ENCODE data around the gene KCND2. TPM values are rescaled to one million over a fixed set of nuclear protein-coding genes. Genes with fewer than 3 reads are reported as not detected.

Gene KCND2
- total and polyA plus RNA-seq, 2 of the 4 experiments (the other 2 are of a cell fraction), result under 0.01 TPM; not detected in 1

GRCh38 chr7:120732256-120732655, 459.3 kb downstream of the KCND2 start:
- DNase-seq (peak; percentile 51), ATAC-seq (ENCODE audit: low read depth) (no peak)
- no peak overlapping the region for H2BK20ac ChIP-seq (ENCODE audit: low read depth, low read length)
- H3K27me3 ChIP-seq (ENCODE audit: control insufficient read depth, insufficient read depth, low read length), result no peaks in the 10 kb centered on the region
- peaks cover 6% of the 10 kb centered on the region; the same call in 1 of the 2 replicates for H3K9me1 ChIP-seq (ENCODE audit: insufficient read depth, low read length)
- H4K8ac ChIP-seq (ENCODE audit: low read depth in 2 of 2, low read length in 2 of 2), result no peak overlapping the region
- H2AK5ac ChIP-seq (ENCODE audit: low read depth, low read length), result no peak overlapping the region
- H3K4ac ChIP-seq (ENCODE audit: low read depth, low read length), result no peak overlapping the region
- no peaks in the 10 kb centered on the region for H3K9me3 ChIP-seq (ENCODE audit: control insufficient read depth, insufficient read depth, low read length)
- no peak overlapping the region for H4K91ac ChIP-seq (ENCODE audit: insufficient read depth, low read depth, low read length)
- no peak overlapping the region for H3K4me2 ChIP-seq (ENCODE audit: low read depth, low read length)
- ChIA-PET POLR2A (ENCODE audit: unreplicated experiment) (no interaction called here), CTCF (interaction anchor here (0.6 kb wide), 1 partner anchor 24 kb away, joined by 3 read pairs; no protein-coding TSS in a partner anchor)
- no peaks in the 10 kb centered on the region for H4K20me1 ChIP-seq (ENCODE audit: insufficient read depth, low read length)
- H3K9ac ChIP-seq (ENCODE audit: low read depth, low read length), result no peak overlapping the region
- peaks cover 4% of the 10 kb centered on the region for H3K4me1 ChIP-seq (ENCODE audit: control insufficient read depth, insufficient read depth, low read length)
- BruUV-seq (replicated peaks), result no TSS peak
- H3K18ac ChIP-seq (ENCODE audit: low read depth, low read length), result no peak overlapping the region
- no peaks in the 10 kb centered on the region for H3K79me1 ChIP-seq (ENCODE audit: low read depth in 1 of 2, low read length in 2 of 2)
- no peak overlapping the region for H2AK9ac ChIP-seq (replicated peaks; ENCODE audit: low read depth, low read length, poor library complexity)
- H2BK15ac ChIP-seq (ENCODE audit: low read depth, low read length), result no peak overlapping the region
- TF ChIP-seq, protein P1, sequence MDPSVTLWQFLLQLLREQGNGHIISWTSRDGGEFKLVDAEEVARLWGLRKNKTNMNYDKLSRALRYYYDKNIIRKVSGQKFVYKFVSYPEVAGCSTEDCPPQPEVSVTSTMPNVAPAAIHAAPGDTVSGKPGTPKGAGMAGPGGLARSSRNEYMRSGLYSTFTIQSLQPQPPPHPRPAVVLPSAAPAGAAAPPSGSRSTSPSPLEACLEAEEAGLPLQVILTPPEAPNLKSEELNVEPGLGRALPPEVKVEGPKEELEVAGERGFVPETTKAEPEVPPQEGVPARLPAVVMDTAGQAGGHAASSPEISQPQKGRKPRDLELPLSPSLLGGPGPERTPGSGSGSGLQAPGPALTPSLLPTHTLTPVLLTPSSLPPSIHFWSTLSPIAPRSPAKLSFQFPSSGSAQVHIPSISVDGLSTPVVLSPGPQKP (IDR thresholded peaks at IDR 0.05; ENCODE audit: borderline replicate concordance, low read depth, low read length), result no peak
- TF ChIP-seq CEBPB (IDR thresholded peaks at IDR 0.05; ENCODE audit: low read depth, low read length) (no peak), NFE2L2 (IDR thresholded peaks at IDR 0.05; ENCODE audit: low read depth, low read length) (no peak), RAD21 (IDR thresholded peaks at IDR 0.05; ENCODE audit: low read length) (no peak), CTCF (conservative IDR thresholded peaks at IDR 0.05; ENCODE audit: low read depth, low read length) (no peak), SMC3 (IDR thresholded peaks at IDR 0.05; ENCODE audit: low read depth, low read length) (no peak), USF2 (IDR thresholded peaks at IDR 0.05; ENCODE audit: low read depth, low read length) (no peak), FOS (IDR thresholded peaks at IDR 0.05; ENCODE audit: low read depth, low read length) (no peak), CHD1 (IDR thresholded peaks at IDR 0.05; ENCODE audit: low read depth, low read length) (no peak), BHLHE40 (IDR thresholded peaks at IDR 0.05; ENCODE audit: low read depth, low read length) (no peak), POLR2A (IDR thresholded peaks at IDR 0.05; ENCODE audit: low read depth, low read length) (no peak), RCOR1 (IDR thresholded peaks at IDR 0.05; ENCODE audit: insufficient replicate concordance, low read length) (no peak)
- H3K4me3 ChIP-seq (ENCODE audit: insufficient read depth, low read depth, low read length), result no peak overlapping the region
- dilution Hi-C loops (cut with HindIII; ENCODE audit: low sequenced_read_pairs, unreplicated experiment) (no loop called here), intact Hi-C loops (cut with micrococcal nuclease) (no loop called here), in situ Hi-C loops (cut with MboI; ENCODE audit: low sequenced_read_pairs) (no loop called here)
- H3K56ac ChIP-seq (ENCODE audit: extremely low read depth, insufficient read depth, low read length), result no peak overlapping the region
- no peak overlapping the region for H2AFZ ChIP-seq (replicated peaks; ENCODE audit: low read length, poor library complexity)
- no peak overlapping the region for H3K14ac ChIP-seq (replicated peaks; ENCODE audit: low read depth, low read length)
- no peaks in the 10 kb centered on the region for H3K36me3 ChIP-seq (ENCODE audit: control insufficient read depth, insufficient read depth, low read length)
- H2BK120ac ChIP-seq (ENCODE audit: low read depth, low read length), result no peak overlapping the region
- H3K27ac ChIP-seq (ENCODE audit: insufficient read depth, low read length), result no peak overlapping the region
- H4K5ac ChIP-seq (ENCODE audit: low read depth, low read length), result no peak overlapping the region
- no peak overlapping the region for H2BK5ac ChIP-seq (ENCODE audit: low read depth, low read length, poor library complexity, severe bottlenecking)
- H3K23ac ChIP-seq (ENCODE audit: low read depth, low read length), result no peak overlapping the region
